Stimulated activated CD4-positive, alpha-beta T cell treated with anti-CD3 and anti-CD28 coated beads, TNF-alpha, amount 100 ng/mL, for 4 hours (primary cell): Measurements from ENCODE around the gene PPP1R36.
"Not testable (repeated sequence)": the region's sequence is repeated elsewhere in the genome, so short reads cannot be mapped to it uniquely, and the experiment has no call there.

Source experiments
- DNase-seq, 3 experiments: peaks; one replicate each; pipeline ENCODE4 v3.0.0-alpha.2; 2020; ENCODE audit warnings: low read depth in 3 of 3

PPP1R36 gene

DNA sequence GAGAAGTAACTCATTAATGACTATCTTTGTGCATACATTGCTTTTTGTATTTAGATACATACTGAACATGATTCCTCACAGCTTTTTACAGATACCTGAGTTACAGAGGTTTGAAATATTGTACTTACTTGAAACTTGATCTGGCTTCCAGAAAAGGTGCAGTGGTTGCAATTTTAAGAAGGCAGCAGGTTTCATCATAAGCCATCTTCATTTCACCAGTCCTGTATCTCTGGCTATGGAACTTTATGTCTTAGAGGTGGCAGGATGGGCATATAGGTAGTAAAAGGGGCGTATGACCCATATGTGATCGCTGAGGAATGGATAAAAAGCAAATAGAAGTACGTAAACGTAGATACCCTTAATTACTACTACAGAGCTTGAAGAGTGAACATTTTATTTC, 31.5 kb upstream of the PPP1R36 start:
- no peak for DNase-seq

DNA sequence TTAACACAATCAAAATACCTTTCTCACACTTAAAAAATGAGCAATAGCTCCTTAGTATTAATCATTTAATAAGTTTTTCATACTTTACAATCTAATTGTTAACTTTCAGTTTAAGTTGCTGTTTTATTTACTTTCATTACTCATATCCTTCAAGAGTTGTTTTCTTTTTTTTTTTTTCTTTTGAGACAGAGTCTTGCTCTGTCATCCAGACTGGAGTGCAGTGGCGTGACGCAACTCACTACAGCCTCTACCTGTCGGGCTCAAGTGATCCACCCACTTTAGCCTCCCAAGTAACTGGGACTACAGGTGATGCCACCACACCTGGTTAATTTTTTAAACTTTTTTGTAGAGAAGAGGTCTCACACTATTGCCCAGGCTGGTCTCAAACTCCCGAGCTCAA, 29.1 kb upstream of the PPP1R36 start:
- no peak for DNase-seq

DNA sequence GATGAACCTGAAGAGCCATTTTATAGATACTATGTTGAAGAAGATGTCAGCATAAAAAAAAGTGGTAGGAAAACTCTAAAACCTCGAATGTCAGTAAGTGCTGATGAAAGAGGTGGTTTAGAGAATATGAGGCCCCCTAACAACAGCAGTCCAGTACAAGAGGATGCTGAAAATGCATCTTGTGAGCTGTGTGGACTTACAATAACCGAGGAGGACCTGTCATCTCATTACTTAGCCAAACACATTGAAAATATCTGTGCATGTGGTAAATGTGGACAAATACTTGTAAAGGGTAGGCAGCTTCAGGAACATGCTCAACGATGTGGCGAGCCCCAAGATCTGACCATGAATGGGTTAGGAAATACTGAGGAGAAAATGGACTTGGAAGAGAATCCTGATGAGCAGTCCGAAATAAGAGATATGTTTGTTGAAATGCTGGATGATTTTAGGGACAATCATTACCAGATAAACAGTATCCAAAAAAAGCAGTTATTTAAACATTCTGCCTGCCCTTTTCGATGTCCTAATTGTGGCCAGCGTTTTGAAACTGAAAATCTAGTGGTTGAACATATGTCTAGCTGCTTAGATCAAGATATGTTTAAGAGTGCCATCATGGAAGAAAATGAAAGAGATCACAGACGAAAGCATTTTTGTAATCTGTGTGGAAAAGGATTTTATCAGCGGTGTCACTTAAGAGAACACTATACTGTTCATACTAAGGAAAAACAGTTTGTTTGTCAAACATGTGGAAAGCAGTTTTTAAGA, 27.0 kb upstream of the PPP1R36 start:
- no peak for DNase-seq

DNA sequence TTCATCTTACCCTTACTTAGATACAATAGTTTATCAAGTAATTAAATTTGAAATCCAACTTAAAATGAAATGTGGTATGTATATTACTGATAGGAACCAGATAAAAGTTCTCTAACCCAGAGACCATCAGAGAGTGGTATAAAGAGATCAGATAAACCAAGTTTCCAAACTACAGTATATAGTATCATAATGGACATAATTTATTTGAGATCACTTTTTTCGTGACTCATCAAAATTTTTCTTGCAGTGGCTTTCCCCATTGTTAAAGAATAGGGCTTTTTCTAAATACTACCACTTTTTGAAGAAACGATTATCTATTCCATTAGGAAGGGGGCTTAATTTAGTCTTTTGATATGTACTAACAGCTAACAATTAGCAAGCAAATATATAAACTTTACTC, 24.4 kb upstream of the PPP1R36 start:
- no peak for DNase-seq

DNA sequence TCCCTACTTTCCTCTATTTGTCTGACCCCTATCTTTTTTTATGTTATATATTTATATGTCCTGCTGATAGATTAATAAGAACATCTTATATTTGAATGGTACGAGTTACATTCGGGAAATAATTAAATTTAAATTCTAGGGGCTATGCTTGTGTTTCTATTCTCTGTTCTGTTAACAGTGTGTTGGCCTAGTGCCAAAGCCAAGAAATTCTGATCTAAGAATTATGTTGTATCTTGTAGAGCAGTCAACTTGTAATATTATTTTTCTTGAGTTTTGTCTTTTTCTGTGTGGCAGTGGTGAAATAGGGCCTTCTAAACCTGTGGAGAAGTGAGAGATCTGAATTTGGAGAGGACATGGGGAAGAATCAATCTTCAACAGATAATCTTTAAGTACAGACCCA, 18.2 kb upstream of the PPP1R36 start:
- DNase-seq, result no peak

DNA sequence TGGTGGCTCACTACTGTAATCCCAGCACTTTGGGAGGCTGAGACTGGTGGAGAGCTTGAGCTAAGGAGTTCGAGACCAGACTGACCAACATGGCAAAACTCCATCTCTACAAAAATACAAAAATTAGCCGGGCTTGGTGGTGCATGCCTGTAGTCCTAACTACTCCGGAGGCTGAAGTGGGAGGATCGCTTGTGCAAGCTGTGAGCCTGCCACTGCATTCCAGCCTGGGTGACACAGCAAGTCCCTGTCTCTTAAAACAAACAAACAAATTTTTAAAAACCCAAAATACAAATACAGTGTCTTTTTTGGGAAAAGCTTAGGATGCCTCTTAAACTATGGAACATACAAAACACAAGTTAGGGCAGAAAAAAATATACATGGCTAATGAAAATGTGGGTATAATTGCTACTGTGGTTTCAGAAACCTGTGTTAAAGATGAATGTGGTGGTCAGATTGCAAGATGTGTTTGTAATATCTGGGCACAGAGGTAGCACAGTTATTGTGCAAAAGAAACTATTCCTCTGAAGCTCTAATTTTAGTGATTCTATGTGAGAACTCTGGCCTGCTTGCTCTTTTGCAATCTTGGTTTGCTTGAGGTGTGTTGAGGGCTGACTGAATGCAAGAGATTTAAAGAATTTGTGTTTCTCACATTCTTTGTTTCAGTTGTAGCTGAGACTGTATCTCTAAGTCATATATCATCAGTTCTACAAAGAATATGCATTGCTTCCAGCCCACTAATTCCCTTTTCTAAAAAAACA, 13.1 kb upstream of the PPP1R36 start:
- no peak for DNase-seq

DNA sequence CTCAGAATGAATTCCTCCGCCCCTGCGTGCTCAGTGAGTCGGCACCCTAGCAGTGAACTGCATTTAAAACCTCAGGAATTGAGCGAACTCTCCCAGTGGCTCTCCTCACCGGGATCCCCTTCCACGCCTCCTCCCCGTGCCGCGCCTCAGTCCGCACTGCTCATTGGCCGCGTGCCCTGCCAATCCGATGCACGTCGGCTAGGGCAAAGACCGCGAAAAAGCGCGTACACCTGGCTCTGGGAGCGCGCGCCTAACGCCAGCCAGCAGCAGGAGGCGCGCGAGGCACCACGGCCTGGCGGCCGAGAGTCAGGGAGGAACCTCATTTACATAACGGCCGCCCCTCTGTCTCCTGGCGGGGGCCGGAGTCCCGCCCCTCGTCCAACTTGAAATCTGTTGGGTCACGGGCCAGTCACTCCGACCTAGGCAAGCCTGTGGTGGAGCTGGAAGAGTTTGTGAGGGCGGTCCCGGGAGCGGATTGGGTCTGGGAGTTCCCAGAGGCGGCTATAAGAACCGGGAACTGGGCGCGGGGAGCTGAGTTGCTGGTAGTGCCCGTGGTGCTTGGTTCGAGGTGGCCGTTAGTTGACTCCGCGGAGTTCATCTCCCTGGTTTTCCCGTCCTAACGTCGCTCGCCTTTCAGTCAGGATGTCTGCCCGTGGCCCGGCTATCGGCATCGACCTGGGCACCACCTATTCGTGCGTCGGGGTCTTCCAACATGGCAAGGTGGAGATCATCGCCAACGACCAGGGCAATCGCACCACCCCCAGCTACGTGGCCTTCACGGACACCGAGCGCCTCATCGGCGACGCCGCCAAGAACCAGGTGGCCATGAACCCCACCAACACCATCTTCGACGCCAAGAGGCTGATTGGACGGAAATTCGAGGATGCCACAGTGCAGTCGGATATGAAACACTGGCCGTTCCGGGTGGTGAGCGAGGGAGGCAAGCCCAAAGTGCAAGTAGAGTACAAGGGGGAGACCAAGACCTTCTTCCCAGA, 9.3 kb upstream of the PPP1R36 start, which contains the start of gene HSPA2:
Gene HSPA2 (plus strand): TSS at position 534 of the 995 bp plus-strand sequence. CDS start 109 bp downstream, at position 643.
- DNase-seq, result peak; percentile 86 to 89 (median 87)

DNA sequence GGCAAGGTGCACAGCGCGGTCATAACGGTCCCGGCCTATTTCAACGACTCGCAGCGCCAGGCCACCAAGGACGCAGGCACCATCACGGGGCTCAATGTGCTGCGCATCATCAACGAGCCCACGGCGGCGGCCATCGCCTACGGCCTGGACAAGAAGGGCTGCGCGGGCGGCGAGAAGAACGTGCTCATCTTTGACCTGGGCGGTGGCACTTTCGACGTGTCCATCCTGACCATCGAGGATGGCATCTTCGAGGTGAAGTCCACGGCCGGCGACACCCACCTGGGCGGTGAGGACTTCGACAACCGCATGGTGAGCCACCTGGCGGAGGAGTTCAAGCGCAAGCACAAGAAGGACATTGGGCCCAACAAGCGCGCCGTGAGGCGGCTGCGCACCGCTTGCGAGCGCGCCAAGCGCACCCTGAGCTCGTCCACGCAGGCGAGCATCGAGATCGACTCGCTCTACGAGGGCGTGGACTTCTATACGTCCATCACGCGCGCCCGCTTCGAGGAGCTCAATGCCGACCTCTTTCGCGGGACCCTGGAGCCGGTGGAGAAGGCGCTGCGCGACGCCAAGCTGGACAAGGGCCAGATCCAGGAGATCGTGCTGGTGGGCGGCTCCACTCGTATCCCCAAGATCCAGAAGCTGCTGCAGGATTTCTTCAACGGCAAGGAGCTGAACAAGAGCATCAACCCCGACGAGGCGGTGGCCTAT, 8.3 kb upstream of the PPP1R36 start:
- DNase-seq, result no peak

DNA sequence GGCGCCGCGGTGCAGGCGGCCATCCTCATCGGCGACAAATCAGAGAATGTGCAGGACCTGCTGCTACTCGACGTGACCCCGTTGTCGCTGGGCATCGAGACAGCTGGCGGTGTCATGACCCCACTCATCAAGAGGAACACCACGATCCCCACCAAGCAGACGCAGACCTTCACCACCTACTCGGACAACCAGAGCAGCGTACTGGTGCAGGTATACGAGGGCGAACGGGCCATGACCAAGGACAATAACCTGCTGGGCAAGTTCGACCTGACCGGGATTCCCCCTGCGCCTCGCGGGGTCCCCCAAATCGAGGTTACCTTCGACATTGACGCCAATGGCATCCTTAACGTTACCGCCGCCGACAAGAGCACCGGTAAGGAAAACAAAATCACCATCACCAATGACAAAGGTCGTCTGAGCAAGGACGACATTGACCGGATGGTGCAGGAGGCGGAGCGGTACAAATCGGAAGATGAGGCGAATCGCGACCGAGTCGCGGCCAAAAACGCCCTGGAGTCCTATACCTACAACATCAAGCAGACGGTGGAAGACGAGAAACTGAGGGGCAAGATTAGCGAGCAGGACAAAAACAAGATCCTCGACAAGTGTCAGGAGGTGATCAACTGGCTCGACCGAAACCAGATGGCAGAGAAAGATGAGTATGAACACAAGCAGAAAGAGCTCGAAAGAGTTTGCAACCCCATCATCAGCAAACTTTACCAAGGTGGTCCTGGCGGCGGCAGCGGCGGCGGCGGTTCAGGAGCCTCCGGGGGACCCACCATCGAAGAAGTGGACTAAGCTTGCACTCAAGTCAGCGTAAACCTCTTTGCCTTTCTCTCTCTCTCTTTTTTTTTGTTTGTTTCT, 7.6 kb upstream of the PPP1R36 start:
- no peak for DNase-seq

DNA sequence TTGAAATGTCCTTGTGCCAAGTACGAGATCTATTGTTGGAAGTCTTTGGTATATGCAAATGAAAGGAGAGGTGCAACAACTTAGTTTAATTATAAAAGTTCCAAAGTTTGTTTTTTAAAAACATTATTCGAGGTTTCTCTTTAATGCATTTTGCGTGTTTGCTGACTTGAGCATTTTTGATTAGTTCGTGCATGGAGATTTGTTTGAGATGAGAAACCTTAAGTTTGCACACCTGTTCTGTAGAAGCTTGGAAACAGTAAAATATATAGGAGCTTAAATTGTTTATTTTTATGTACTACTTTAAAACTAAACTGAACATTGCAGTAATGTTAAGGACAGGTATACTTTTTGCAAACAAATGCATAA, 6.9 kb upstream of the PPP1R36 start:
- no peak for DNase-seq

DNA sequence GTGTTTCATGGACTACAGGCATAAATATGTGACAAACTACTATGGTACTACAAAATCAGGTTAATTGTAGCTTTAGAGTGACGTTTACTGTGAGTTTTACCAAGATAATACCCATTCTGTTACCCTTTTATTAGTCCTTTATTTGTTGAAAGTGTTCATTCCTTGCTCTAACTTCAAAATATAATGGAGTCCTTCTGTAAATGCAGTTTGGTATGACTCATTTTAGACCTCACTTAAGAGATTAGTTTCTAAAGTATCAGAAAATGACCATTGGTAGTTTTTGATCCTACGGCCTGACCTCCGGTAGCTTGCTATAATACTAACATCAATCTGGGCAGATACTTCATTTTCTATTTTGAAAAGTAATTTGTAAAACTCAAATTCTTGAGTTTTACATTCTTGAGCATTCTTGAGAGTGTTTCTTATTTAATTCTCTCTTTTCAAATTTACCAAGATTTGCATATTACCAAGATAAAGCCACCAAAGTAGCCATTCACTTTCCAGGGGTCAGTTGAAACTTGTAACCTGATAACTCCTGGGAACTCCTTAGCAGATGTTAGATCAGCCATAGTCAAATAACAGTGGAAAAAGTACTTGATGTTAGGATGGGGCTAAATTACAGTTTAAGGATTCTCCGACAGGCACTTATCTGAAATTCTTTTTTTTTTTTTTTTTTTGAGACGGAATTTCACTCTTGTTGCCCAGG, 5.0 kb upstream of the PPP1R36 start:
- no peak for DNase-seq

DNA sequence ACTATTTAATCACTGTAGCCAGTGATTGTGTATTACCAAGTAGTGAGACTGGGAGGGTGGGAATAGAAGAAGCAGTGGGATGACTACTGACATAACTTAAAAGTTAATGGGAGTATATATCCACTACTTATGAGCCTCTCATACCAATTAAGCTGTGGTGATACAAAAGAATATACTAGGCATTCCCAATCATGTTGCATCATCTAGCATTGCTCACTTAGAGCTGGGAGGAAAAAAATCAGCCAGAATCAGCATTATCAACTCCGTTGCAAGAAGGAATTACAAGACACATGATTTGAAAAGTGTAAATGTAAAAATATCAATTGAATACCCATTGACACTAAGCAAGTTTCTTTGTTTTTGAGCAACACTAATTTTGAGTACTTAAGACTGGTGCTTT, 745 bp upstream of the PPP1R36 start:
- no peak for DNase-seq

DNA sequence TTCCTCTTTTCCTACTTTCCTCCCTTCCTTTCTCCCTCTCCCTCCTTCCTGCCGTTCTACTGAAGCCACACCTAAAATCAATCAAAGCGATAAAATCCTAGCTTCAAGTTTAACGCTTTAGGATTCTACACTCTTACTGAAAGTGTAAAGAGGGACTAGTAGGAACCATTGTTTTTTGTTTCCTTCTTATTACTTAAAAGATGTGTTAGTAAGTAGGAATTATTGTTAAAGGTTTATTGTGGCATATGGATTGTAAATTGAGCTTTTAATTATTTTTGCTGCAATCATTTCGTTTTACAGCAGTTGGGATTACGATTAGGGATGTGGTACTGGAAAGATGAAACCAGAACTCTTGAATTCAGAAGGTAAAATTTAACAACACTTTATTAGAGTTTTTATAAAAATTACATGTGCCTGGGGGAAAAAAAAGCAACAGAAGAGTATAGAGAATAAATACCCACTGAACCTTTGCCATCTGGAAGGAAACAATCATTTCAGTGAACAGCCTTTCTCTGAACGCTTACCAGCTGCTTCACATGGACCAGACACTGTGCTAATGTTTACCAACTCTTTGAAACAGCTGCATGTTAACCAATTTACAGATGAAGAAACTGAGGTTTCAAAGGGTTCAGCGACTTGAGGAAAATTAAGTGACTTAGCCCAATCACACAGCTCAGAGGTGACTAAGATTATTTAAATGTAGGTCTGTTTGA, 1.0 kb downstream of the PPP1R36 start:
- no peak for DNase-seq

DNA sequence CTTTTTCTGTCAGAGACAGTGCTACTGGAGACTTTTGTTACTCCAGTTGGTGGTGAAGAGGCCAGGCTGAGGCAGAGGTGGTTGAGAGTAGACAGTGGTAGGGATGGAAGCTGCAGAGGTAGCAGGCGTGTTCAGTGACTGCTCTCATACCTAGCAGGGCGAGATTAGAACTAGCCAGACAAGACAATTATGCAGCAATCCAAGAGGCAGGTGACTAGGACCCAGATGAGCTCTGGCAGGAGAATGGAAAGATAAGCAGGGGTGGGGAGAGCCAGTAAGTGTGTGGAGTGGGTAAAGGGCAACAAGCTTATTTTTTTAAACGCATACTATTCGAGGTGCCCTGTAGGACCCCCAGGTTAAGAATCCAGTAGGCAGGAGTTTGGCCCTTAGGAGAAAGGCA, 4.8 kb downstream of the PPP1R36 start:
- no peak for DNase-seq

DNA sequence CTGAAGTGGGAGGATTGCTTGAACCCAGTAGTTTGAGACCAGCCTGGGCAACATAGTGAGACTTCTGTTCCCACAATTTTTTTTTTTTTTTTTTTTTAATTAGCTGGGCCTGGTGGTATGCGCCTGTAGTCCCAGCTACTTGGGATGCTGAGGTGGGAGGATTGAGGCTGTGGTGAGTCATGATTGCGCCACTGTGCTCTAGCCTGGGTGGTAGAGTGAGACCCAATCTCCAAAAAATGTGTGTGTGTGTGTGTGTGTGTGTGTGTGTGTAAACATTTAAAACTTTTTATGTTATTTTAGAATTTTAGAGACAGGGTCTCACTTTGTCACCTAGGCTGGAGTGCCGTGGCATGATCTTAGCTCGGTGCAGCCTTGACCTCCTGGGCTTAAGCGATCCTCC, 6.8 kb downstream of the PPP1R36 start:
- DNase-seq, result no peak

DNA sequence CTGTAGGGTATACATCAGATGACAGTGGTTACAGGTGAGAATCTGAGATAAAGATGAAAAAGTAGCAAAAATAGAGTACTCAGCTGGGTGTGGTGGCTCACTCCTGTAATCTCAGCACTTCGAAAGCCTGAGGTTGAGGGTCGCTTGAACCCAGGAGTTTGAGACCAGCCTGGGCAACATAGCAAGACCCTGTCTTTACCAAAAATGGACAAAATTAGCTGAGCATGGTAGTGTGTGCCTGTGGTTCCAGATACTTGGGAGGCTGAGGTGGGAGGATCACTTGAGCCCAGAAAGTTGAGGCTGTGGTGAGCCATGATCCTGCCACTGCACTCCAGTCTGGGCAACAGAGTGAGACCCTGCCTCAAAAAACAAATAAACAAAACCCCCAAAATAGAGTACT, 8.5 kb downstream of the PPP1R36 start:
- DNase-seq, result not testable (repeated sequence)

DNA sequence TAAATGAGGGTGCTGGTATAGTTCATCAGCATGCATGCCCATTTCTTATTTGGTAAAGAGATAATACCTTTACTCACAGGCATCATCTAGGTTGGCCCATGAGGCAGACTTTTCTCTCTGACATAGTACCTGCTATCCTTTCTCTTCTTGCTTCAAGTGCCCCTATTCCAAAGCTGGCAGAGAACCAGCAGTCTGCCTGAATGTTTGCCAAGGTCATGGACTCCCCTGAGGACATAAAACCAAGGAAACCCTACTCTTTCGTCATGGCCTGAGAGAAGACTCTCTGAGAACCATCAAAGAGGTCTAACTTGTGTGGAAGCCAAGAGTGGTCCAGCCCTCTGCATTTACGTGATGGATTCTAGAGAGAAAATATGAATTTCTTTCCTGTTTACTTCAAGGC, 11.9 kb downstream of the PPP1R36 start:
- DNase-seq, result no peak

DNA sequence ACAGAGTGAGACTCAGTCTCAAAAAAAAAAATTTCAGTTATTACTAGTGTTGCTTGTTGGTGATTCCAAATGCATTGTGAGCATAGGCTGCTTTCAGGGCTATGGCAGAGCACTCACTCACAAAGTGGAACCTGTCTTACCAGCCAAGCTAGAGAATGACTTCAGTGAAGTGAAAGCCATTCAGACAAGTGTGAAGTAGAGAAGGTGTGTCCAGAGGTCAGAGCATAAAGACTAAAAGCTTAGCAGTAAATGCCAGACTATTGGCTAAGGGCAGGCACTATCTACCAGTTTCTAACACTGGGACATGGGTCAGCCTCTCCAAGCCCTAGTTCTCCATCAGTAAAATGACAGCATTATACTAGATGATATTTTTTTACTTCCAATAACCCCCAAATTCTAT, 12.7 kb downstream of the PPP1R36 start:
- no peak for DNase-seq

DNA sequence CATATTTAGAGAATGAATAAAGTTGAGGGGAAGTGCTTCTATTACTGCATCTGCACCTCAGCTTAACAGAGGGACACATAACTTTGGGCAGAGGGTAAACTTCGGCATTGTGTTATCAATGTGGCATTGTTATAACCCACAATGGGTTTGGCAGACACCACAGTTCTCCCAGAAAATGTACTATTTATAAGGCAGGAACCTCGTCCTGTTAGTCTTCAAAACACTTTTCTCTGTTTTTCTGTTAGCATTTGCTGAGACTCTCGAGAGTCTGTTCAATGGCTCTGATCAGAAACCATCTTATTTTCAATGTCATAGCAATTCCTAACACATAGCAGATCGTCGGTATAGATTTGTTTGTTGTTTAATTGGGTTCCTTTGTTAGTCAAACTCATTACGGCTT, 13.9 kb downstream of the PPP1R36 start:
- DNase-seq, result no peak
